Measurements from ENCODE around the gene TTC9B. TPM values are rescaled to one million over a fixed set of nuclear protein-coding genes. Genes with fewer than 3 reads are reported as not detected.
"Not testable (repeated sequence)": the region's sequence is repeated elsewhere in the genome, so short reads cannot be mapped to it uniquely, and the experiment has no call there.

Gene TTC9B
- total RNA-seq, 1 donor from 2014 or later = not detected

- Mint-ChIP-seq H3K36me3 (ENCODE audit: low read depth) (no peaks in the 10 kb centered on the region), H3K4me1 (no peaks in the 10 kb centered on the region), H3K9me3 (no peaks in the 10 kb centered on the region), H3K4me3 (no peak overlapping the region), H3K27ac (no peak overlapping the region), H3K27me3 (peaks cover 16% of the 10 kb centered on the region)
- ATAC-seq (ENCODE audit: low read depth) = no peak
- TF ChIP-seq CTCF (IDR thresholded peaks at IDR 0.05) = no peak
- ChIA-PET CTCF (no interaction called here), POLR2A (no interaction called here)
- DNase-seq = no peak
- intact Hi-C loops (cut with micrococcal nuclease) = no loop called here
Observed at GRCh38 chr19:40177286-40178070, 40.7 kb downstream of the TTC9B start.

- H3K4me1 Mint-ChIP-seq = no peaks in the 10 kb centered on the region
- ChIA-PET CTCF (interaction anchor here (1.1 kb wide), 1 partner anchor 18 kb away, joined by 5 read pairs; no protein-coding TSS in a partner anchor), POLR2A (no interaction called here)
- no peaks in the 10 kb centered on the region for H3K9me3 Mint-ChIP-seq
- H3K27ac Mint-ChIP-seq = no peak overlapping the region
- DNase-seq (no peak), ATAC-seq (ENCODE audit: low read depth) (no peak)
- H3K4me3 Mint-ChIP-seq = no peak overlapping the region
- no peak for TF ChIP-seq CTCF (IDR thresholded peaks at IDR 0.05)
- H3K36me3 Mint-ChIP-seq (ENCODE audit: low read depth) = no peaks in the 10 kb centered on the region
- intact Hi-C loops (cut with micrococcal nuclease) = no loop called here
- peaks cover 16% of the 10 kb centered on the region for H3K27me3 Mint-ChIP-seq
Observed at GRCh38 chr19:40175820-40176219, 42.4 kb downstream of the TTC9B start.

- intact Hi-C loops (cut with micrococcal nuclease) = no loop called here
- POLR2A ChIA-PET = no interaction called here
- H3K27ac Mint-ChIP-seq = no peak overlapping the region
- no peak for ATAC-seq (ENCODE audit: low read depth)
- DNase-seq = no peak
- CTCF ChIA-PET = no interaction called here
- H3K4me3 Mint-ChIP-seq = no peak overlapping the region
- no peaks in the 10 kb centered on the region for H3K9me3 Mint-ChIP-seq
- peaks cover 13% of the 10 kb centered on the region for H3K27me3 Mint-ChIP-seq
- no peaks in the 10 kb centered on the region for H3K4me1 Mint-ChIP-seq
- no peak for TF ChIP-seq CTCF (IDR thresholded peaks at IDR 0.05)
- H3K36me3 Mint-ChIP-seq (ENCODE audit: low read depth) = no peaks in the 10 kb centered on the region
Observed at GRCh38 chr19:40174092-40174491, 44.1 kb downstream of the TTC9B start.

GRCh38 chr19:40171293-40171692, 46.9 kb downstream of the TTC9B start:
- H3K27ac Mint-ChIP-seq; intact Hi-C loops (cut with micrococcal nuclease); CTCF ChIA-PET; H3K36me3 Mint-ChIP-seq (ENCODE audit: low read depth); H3K9me3 Mint-ChIP-seq; DNase-seq; H3K4me3 Mint-ChIP-seq; H3K4me1 Mint-ChIP-seq; H3K27me3 Mint-ChIP-seq; POLR2A ChIA-PET; ATAC-seq (ENCODE audit: low read depth): not testable (repeated sequence)

GRCh38 chr19:40170303-40170989, 47.7 kb downstream of the TTC9B start:
- H3K27ac Mint-ChIP-seq; H3K9me3 Mint-ChIP-seq; H3K27me3 Mint-ChIP-seq; POLR2A ChIA-PET; H3K36me3 Mint-ChIP-seq (ENCODE audit: low read depth); intact Hi-C loops (cut with micrococcal nuclease); H3K4me3 Mint-ChIP-seq; DNase-seq; ATAC-seq (ENCODE audit: low read depth); H3K4me1 Mint-ChIP-seq: not testable (repeated sequence)
- CTCF ChIA-PET = interaction anchor here (0.6 kb wide), 1 partner anchor 26 kb away, joined by 3 read pairs; no protein-coding TSS in a partner anchor

GRCh38 chr19:40169482-40170302, 48.5 kb downstream of the TTC9B start:
- H3K9me3 Mint-ChIP-seq; H3K27me3 Mint-ChIP-seq; H3K4me3 Mint-ChIP-seq; ATAC-seq (ENCODE audit: low read depth); H3K36me3 Mint-ChIP-seq (ENCODE audit: low read depth); intact Hi-C loops (cut with micrococcal nuclease); H3K27ac Mint-ChIP-seq; DNase-seq; H3K4me1 Mint-ChIP-seq: not testable (repeated sequence)
- ChIA-PET CTCF (interaction anchor here (0.6 to 1.2 kb wide), 2 partner anchors 26 to 29 kb away, joined by 3 read pairs; no protein-coding TSS in a partner anchor), POLR2A (interaction anchor here (0.5 kb wide), 1 partner anchor 15 kb away, joined by 3 read pairs; no protein-coding TSS in a partner anchor)

Other genes with a start within 250 kb of the TTC9B start
- 109 and 115 TPM in 2 replicates for gene PSMC4, start 247.2 kb downstream of the TTC9B start, total RNA-seq
- 5.8 and 11.6 TPM in 2 replicates for gene ZNF546, start 221.3 kb downstream of the TTC9B start, total RNA-seq
- 36.4 and 51.1 TPM in 2 replicates for gene ZNF780B, start 162.2 kb downstream of the TTC9B start, total RNA-seq
- 23.8 and 25.5 TPM in 2 replicates for gene ZNF780A, start 127.4 kb downstream of the TTC9B start, total RNA-seq
- 16.4 and 20.5 TPM in 2 replicates for gene MAP3K10, start 27.0 kb downstream of the TTC9B start, total RNA-seq
- gene CCNP, start 8.3 kb upstream of the TTC9B start, total RNA-seq = 0.16 and 0.42 TPM in 2 replicates
- 157 and 176 TPM in 2 replicates for gene AKT2, start 67.0 kb upstream of the TTC9B start, total RNA-seq
- gene C19orf47, start 130.0 kb upstream of the TTC9B start, total RNA-seq = 14.6 and 14.7 TPM in 2 replicates
- gene PLD3, start 130.3 kb upstream of the TTC9B start, total RNA-seq = 37.0 and 37.8 TPM in 2 replicates
- 0.09 TPM in 1 of 2 replicates, not detected in the other for gene HIPK4, start 171.8 kb upstream of the TTC9B start, total RNA-seq
- gene PRX, start 195.0 kb upstream of the TTC9B start, total RNA-seq = 1.4 and 1.7 TPM in 2 replicates
- 13.4 and 13.9 TPM in 2 replicates for gene SERTAD1, start 207.6 kb upstream of the TTC9B start, total RNA-seq
- gene SERTAD3, start 226.0 kb upstream of the TTC9B start, total RNA-seq = 43.5 and 48.4 TPM in 2 replicates
- gene BLVRB, start 247.4 kb upstream of the TTC9B start, total RNA-seq = 12.3 and 14.6 TPM in 2 replicates
- gene SPTBN4, start 248.6 kb upstream of the TTC9B start, total RNA-seq = 0.20 and 0.49 TPM in 2 replicates

All from activated B cell treated with CpG ODN at 0.5 μM for 24 hours (primary cell).